Tibial artery (tissue), 4 donors: ENCODE measurements around the gene ZNF385B.

Experiments used
- DNase-seq, 2 donors: peaks; one replicate each; pipeline ENCODE4 v3.0.0-alpha.2; 2019
- H3K27ac ChIP-seq, 2 donors: fragments of 200-600 bp; sonication (generic) in 1 of 2; 1 replicate in 1 of 2; 2 replicates in 1 of 2; pipeline ENCODE4 v1.5.1; 2018 to 2019; ENCODE audit warnings: mild to moderate bottlenecking in 1 of 2
- H3K27me3 ChIP-seq, 2 donors: fragments of 200-600 bp; sonication (generic) in 1 of 2; one replicate each; pipeline versions ENCODE4 v1.5.1 to v1.6.0; 2016 to 2019
- H3K36me3 ChIP-seq, 3 donors: fragments of 200-600 bp; sonication (generic) in 2 of 3; one replicate each; pipeline ENCODE4 v1.5.1; 2016 to 2019; ENCODE audit warnings: mild to moderate bottlenecking in 2 of 3
- H3K4me1 ChIP-seq, 4 donors: fragments of 200-600 bp; sonication (generic) in 2 of 4; 1 replicate in 3 of 4; 2 replicates in 1 of 4; pipeline ENCODE4 v1.5.1; 2016 to 2019
- H3K4me3 ChIP-seq, 2 donors: fragments of 200-600 bp; sonication (generic) in 1 of 2; 1 replicate in 1 of 2; 2 replicates in 1 of 2; pipeline ENCODE4 v1.5.1; 2018 to 2019; ENCODE audit warnings: mild to moderate bottlenecking in 2 of 2
- H3K9me3 ChIP-seq, 3 donors: fragments of 200-600 bp; sonication (generic) in 1 of 3; one replicate each; pipeline ENCODE4 v1.5.1; 2016 to 2019
- CTCF ChIP-seq, 2 experiments: fragments of 200-600 bp in 1 of 2; fragments of 450-650 bp in 1 of 2; IDR thresholded peaks; one replicate each; pipeline ENCODE4 v1.5.1; 2017 to 2019; ENCODE audit warnings: antibody characterized with exemption in 2 of 2, mild to moderate bottlenecking in 1 of 2, moderate library complexity in 1 of 2
- intact Hi-C: fragments of 100-400 bp; cut with DNase I; formaldehyde crosslinking; loops from one replicate; pipeline ENCODE4 v1.15.0; 2023; ENCODE audit warnings: low total_unique reads

The ZNF385B gene

DNA sequence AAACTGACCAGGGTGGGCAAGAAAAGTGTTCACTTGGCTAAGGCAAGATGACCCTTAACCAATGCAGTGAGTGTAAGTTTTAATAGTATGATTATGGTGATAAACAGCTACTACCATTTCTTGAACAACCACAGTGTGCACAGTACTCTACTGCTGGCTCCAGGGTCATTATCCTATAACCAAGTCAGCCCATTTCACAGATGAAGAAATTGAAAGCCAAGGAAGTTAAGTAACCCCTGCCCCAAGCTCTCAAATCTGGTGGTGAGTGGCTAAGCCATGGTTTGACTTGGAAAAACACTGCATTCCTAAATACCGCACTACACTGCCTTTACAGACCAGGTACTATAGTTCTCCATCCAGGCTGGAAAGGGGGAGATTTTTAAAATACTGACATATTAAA lies 5.7 kb downstream of the ZNF385B start:
- Histone ChIP-seq H3K27me3 (peaks cover 0 to 7% of the 10 kb centered on the region in 2 donors), H3K4me1 (peaks cover 0 to 6% (median 5%) of the 10 kb centered on the region in 4 donors), H3K36me3 (no peaks in the 10 kb centered on the region), H3K9me3 (no peaks in the 10 kb centered on the region), H3K4me3 (no peak overlapping the region), H3K27ac (no peak overlapping the region)
- DNase-seq: no peak
- intact Hi-C loops: no loop called here
- TF ChIP-seq CTCF (IDR thresholded peaks at IDR 0.05): no peak

DNA sequence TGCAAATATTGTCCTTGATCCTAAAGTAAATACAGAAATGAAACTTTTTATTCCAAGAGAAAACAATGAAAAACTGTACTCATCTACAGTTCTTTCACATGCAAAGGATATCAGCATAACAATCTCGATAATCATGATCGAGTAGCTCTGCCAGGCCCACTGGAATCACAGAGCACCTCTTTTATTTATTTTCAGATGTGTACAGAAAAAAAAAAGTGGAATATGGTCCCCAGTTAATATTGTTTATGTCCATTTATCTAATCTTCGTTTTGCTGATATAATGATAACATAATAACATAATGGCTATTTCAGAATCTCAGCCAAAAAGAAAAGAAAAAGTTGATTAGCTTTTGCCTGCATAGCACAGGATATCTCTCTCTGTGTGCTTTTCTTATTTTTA lies 6.5 kb downstream of the ZNF385B start:
- no peak for TF ChIP-seq CTCF (IDR thresholded peaks at IDR 0.05)
- DNase-seq: no peak
- H3K9me3 ChIP-seq: no peaks in the 10 kb centered on the region
- no peaks in the 10 kb centered on the region for H3K36me3 ChIP-seq
- H3K4me3 ChIP-seq: no peak overlapping the region
- H3K4me1 ChIP-seq: no peaks in the 10 kb centered on the region
- H3K27ac ChIP-seq: no peak overlapping the region
- intact Hi-C loops: no loop called here
- no peaks in the 10 kb centered on the region for H3K27me3 ChIP-seq

GRCh38 chr2:179853108-179853507 lies 8.3 kb downstream of the ZNF385B start:
- H3K36me3 ChIP-seq: no peaks in the 10 kb centered on the region
- no peaks in the 10 kb centered on the region for H3K9me3 ChIP-seq
- intact Hi-C loops: no loop called here
- no peak overlapping the region for H3K4me3 ChIP-seq
- no peak for DNase-seq
- no peak for TF ChIP-seq CTCF (IDR thresholded peaks at IDR 0.05)
- H3K27me3 ChIP-seq: no peaks in the 10 kb centered on the region
- no peak overlapping the region for H3K27ac ChIP-seq
- H3K4me1 ChIP-seq: no peaks in the 10 kb centered on the region

- no peak for TF ChIP-seq CTCF (IDR thresholded peaks at IDR 0.05)
- no peak for DNase-seq
- Histone ChIP-seq H3K27ac (no peak overlapping the region), H3K4me3 (no peak overlapping the region), H3K36me3 (no peaks in the 10 kb centered on the region), H3K9me3 (no peaks in the 10 kb centered on the region), H3K27me3 (no peaks in the 10 kb centered on the region), H3K4me1 (no peaks in the 10 kb centered on the region)
- intact Hi-C loops: no loop called here
Measured at GRCh38 chr2:179850188-179850587, 11.2 kb downstream of the ZNF385B start.

DNA sequence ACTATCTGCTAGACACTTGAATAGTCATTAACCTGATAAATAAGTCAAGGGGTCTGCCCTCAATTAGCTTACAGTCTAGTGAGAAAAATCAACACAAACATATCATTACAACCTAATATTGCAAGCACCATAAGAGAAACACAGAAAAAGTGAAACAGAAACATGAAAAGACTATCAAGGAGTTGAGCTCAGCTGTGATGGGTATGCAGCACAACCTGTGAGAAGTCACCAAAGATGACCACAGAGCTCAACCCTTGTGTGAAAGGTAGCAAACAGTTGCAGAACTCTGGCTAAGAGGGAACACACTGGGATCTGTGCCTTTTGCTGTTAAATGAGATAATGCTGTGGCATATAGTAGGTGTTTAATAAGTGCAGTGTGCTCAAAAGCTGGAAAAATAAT lies 11.7 kb downstream of the ZNF385B start:
- no peaks in the 10 kb centered on the region for H3K36me3 ChIP-seq
- no peak overlapping the region for H3K4me3 ChIP-seq
- H3K9me3 ChIP-seq: no peaks in the 10 kb centered on the region
- DNase-seq: no peak
- H3K27me3 ChIP-seq: no peaks in the 10 kb centered on the region
- H3K4me1 ChIP-seq: no peaks in the 10 kb centered on the region
- TF ChIP-seq CTCF (IDR thresholded peaks at IDR 0.05): no peak
- intact Hi-C loops: no loop called here
- H3K27ac ChIP-seq: no peak overlapping the region

- TF ChIP-seq CTCF (IDR thresholded peaks at IDR 0.05): no peak
- no peak overlapping the region for H3K4me3 ChIP-seq
- peaks cover 0 to 2% of the 10 kb centered on the region in 2 donors for H3K27me3 ChIP-seq
- DNase-seq: no peak
- no peaks in the 10 kb centered on the region for H3K4me1 ChIP-seq
- no peak overlapping the region for H3K27ac ChIP-seq
- H3K9me3 ChIP-seq: no peaks in the 10 kb centered on the region
- no peaks in the 10 kb centered on the region for H3K36me3 ChIP-seq
- intact Hi-C loops: no loop called here
Measured at GRCh38 chr2:179843541-179843940, 17.9 kb downstream of the ZNF385B start.
